Esophagus muscularis mucosa (tissue), 4 donors: Measurements from ENCODE around the gene ARPC2.

Source experiments
- EP300 ChIP-seq: sonication (generic); formaldehyde crosslinking; IDR thresholded peaks from one replicate; pipeline ENCODE4 v1.6.1; 2017; ENCODE audit warnings: antibody characterized with exemption
- POLR2A ChIP-seq: fragments of 450-650 bp; IDR thresholded peaks from one replicate; pipeline ENCODE4 v1.6.1; 2017; ENCODE audit warnings: antibody characterized with exemption, moderate library complexity, mild to moderate bottlenecking, low read depth
- POLR2AphosphoS5 ChIP-seq, 2 donors: sonication (generic); formaldehyde crosslinking; IDR thresholded peaks; one replicate each; pipeline ENCODE4 v1.6.1; 2017; ENCODE audit warnings: antibody characterized with exemption in 2 of 2
- TF ChIP-seq, protein P1 (sequence below), 3 experiments: fragments of 200-600 bp in 2 of 3; fragments of 450-650 bp in 1 of 3; sonication (generic) in 2 of 3; IDR thresholded peaks; one replicate each; pipeline ENCODE4 v1.5.1; 2017 to 2019; ENCODE audit warnings: antibody characterized with exemption in 3 of 3, mild to moderate bottlenecking in 2 of 3, moderate library complexity in 1 of 3

GRCh38 chr2:218226903-218227302, 9.9 kb downstream of the ARPC2 start:
- TF ChIP-seq, protein P1, sequence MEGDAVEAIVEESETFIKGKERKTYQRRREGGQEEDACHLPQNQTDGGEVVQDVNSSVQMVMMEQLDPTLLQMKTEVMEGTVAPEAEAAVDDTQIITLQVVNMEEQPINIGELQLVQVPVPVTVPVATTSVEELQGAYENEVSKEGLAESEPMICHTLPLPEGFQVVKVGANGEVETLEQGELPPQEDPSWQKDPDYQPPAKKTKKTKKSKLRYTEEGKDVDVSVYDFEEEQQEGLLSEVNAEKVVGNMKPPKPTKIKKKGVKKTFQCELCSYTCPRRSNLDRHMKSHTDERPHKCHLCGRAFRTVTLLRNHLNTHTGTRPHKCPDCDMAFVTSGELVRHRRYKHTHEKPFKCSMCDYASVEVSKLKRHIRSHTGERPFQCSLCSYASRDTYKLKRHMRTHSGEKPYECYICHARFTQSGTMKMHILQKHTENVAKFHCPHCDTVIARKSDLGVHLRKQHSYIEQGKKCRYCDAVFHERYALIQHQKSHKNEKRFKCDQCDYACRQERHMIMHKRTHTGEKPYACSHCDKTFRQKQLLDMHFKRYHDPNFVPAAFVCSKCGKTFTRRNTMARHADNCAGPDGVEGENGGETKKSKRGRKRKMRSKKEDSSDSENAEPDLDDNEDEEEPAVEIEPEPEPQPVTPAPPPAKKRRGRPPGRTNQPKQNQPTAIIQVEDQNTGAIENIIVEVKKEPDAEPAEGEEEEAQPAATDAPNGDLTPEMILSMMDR (IDR thresholded peaks at IDR 0.05) = no peak
- TF ChIP-seq EP300 (no peak), POLR2AphosphoS5 (IDR thresholded peaks at IDR 0.05) (no peak), POLR2A (no peak)
